DOHH2 (cell line): ENCODE results near the gene HSPA6.
A peak's percentile ranks its signal among the peaks of the same experiment; 100 is the strongest.
"Not testable (repeated sequence)": the region's sequence is repeated elsewhere in the genome, so short reads cannot be mapped to it uniquely, and the experiment has no call there.

Experiments used
- H3F3A ChIP-seq: fragments of 200-600 bp; sonication (generic), shearing (Covaris generic); 2 replicates; pipeline ENCODE4 v1.6.0; 2016; ENCODE audit warnings: antibody characterized with exemption, mild to moderate bottlenecking; ENCODE audit not compliant: control insufficient read depth, insufficient read depth
- H3K27ac ChIP-seq: fragments of 200-600 bp; sonication (generic); 2 replicates; pipeline ENCODE4 v1.5.1; 2014; ENCODE audit warnings: low read depth, mild to moderate bottlenecking, low read length, moderate library complexity
- H3K27me3 ChIP-seq: fragments of 200-600 bp; sonication (generic); 2 replicates; pipeline ENCODE4 v1.6.1; 2014; ENCODE audit warnings: mild to moderate bottlenecking, low read length, mixed read lengths; ENCODE audit not compliant: control insufficient read depth
- H3K36me3 ChIP-seq: fragments of 200-600 bp; sonication (generic); 2 replicates; pipeline ENCODE4 v1.6.1; 2014; ENCODE audit warnings: mild to moderate bottlenecking, low read length, moderate library complexity, mixed read lengths; ENCODE audit not compliant: control insufficient read depth
- H3K4me1 ChIP-seq: fragments of 200-600 bp; sonication (generic); 2 replicates; pipeline ENCODE4 v1.6.1; 2014; ENCODE audit warnings: mild to moderate bottlenecking, low read length, mixed read lengths; ENCODE audit not compliant: control insufficient read depth
- H3K4me2 ChIP-seq: fragments of 200-600 bp; sonication (generic); 2 replicates; pipeline ENCODE4 v1.6.0; 2014; ENCODE audit warnings: mild to moderate bottlenecking, low read length, moderate library complexity
- H3K4me3 ChIP-seq: fragments of 200-600 bp; sonication (generic); 2 replicates; pipeline ENCODE4 v1.5.1; 2014; ENCODE audit warnings: mild to moderate bottlenecking, low read length, mixed read lengths
- H3K79me2 ChIP-seq: fragments of 200-600 bp; sonication (generic); 2 replicates; pipeline ENCODE4 v1.6.1; 2014; ENCODE audit warnings: mild to moderate bottlenecking, low read length, mixed read lengths; ENCODE audit not compliant: control insufficient read depth
- H3K9me2 ChIP-seq: fragments of 200-600 bp; sonication (generic); replicated peaks from 2 replicates; pipeline ENCODE4 v1.6.1; 2014; ENCODE audit warnings: mild to moderate bottlenecking, low read length, mixed read lengths; ENCODE audit not compliant: control insufficient read depth
- H3K9me3 ChIP-seq: fragments of 200-600 bp; sonication (generic); 2 replicates; pipeline ENCODE4 v1.6.1; 2014; ENCODE audit warnings: antibody characterized with exemption, low read length, mixed read lengths; ENCODE audit not compliant: control insufficient read depth, insufficient read depth
- H4K20me1 ChIP-seq: fragments of 200-600 bp; sonication (generic); 2 replicates; pipeline ENCODE4 v1.6.0; 2014; ENCODE audit warnings: low read depth, mild to moderate bottlenecking, antibody characterized with exemption, low read length, moderate library complexity; ENCODE audit not compliant: control insufficient read depth, insufficient read depth
- EZH2phosphoT487 ChIP-seq: fragments of 200-600 bp; sonication (generic); IDR thresholded peaks from 2 replicates; pipeline ENCODE4 v1.6.1; 2017; ENCODE audit warnings: borderline replicate concordance, mild to moderate bottlenecking, antibody characterized with exemption, low read length, moderate library complexity, mixed read lengths
- TF ChIP-seq, protein P1 (sequence below): fragments of 200-600 bp; sonication (generic); IDR thresholded peaks from one replicate; pipeline ENCODE4 v1.5.1; 2014; ENCODE audit warnings: antibody characterized with exemption, mild to moderate bottlenecking, low read depth, low read length; ENCODE audit not compliant: poor library complexity, severe bottlenecking

HSPA6 gene

DNA sequence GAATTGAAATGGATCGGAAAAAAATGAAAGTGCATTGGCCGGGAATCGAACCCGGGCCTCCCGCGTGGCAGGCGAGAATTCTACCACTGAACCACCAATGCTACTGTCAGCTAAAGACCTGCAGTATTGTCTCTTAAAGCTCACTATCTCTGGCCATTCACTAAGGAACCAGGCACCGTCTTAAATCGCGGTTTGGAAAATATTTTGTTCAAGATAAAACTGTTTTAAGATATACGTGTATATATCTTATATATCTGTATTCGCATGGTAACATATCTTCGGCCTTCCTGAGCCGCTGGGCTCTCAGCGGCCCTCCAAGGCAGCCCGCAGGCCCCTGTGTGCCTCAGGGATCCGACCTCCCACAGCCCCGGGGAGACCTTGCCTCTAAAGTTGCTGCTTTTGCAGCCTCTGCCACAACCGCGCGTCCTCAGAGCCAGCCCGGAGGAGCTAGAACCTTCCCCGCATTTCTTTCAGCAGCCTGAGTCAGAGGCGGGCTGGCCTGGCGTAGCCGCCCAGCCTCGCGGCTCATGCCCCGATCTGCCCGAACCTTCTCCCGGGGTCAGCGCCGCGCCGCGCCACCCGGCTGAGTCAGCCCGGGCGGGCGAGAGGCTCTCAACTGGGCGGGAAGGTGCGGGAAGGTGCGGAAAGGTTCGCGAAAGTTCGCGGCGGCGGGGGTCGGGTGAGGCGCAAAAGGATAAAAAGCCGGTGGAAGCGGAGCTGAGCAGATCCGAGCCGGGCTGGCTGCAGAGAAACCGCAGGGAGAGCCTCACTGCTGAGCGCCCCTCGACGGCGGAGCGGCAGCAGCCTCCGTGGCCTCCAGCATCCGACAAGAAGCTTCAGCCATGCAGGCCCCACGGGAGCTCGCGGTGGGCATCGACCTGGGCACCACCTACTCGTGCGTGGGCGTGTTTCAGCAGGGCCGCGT, at the start of gene HSPA6:
Gene HSPA6 (plus strand): TSS at position 724 of the 925 bp plus-strand sequence. CDS start 119 bp downstream, at position 843.
- not testable (repeated sequence) for H3F3A ChIP-seq, H3K79me2 ChIP-seq, H3K27me3 ChIP-seq, H3K36me3 ChIP-seq, H3K27ac ChIP-seq, H3K9me3 ChIP-seq, H3K4me1 ChIP-seq, H4K20me1 ChIP-seq, H3K9me2 ChIP-seq
- peak within 1 kb of the TSS; percentile 71 for H3K4me2 ChIP-seq
- peak within 1 kb of the TSS; percentile 87 for H3K4me3 ChIP-seq

DNA sequence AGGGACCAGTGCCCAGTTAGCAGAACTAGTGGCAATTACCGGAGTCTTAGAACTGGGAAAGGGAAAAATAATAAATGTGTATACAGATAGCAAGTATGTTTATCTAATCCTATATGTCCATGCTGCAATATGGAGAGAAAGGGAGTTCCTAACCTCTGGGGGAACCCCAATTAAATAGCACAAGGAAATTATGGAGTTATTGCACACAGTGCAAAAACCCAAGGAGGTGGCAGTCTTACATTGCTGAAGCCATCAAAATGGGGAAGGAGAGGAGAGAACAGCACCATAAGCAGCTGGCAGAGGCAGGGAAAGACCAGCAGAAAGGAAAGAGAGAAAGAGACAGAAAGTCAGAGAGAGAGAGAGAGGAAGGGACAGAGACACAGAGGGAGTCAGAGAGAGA, 46.6 kb upstream of the HSPA6 start:
- H3K36me3 ChIP-seq, H3K9me2 ChIP-seq, H3K4me2 ChIP-seq, H3K79me2 ChIP-seq, H3K27ac ChIP-seq, H3K4me3 ChIP-seq, H3K4me1 ChIP-seq, H4K20me1 ChIP-seq, H3F3A ChIP-seq, H3K9me3 ChIP-seq: not testable (repeated sequence)
- H3K27me3 ChIP-seq = peaks cover 14% of the 10 kb centered on the region

DNA sequence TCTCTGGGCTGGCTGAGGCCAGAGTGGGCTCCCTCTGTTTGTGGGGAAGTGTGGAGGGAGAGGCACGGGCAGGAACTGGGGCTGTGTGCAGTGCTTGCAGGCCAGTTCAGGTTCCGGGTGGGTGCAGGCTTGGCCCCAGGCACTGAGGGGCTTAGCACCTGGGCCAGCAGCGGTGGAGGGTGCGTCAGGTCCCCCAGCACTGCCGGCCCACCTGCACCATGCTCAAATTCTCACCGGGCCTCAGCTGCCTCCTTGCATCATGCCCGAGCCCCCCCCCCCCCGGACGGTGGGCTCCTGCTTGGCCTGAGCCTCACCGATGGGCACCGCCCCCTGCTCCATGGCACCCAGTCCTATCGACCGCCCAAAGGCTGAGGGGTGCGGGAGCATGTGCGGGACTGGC, 45.4 kb upstream of the HSPA6 start:
- Histone ChIP-seq H3K4me1 (no peaks in the 10 kb centered on the region), H3K36me3 (no peaks in the 10 kb centered on the region), H3K27me3 (peaks cover 7% of the 10 kb centered on the region), H3F3A (no peaks in the 10 kb centered on the region), H3K4me3 (no peak overlapping the region), H3K9me2 (no peaks in the 10 kb centered on the region), H4K20me1 (no peaks in the 10 kb centered on the region), H3K9me3 (no peaks in the 10 kb centered on the region), H3K27ac (no peak overlapping the region), H3K79me2 (no peaks in the 10 kb centered on the region), H3K4me2 (no peak overlapping the region)
- TF ChIP-seq EZH2phosphoT487 = no peak
- TF ChIP-seq, protein P1, sequence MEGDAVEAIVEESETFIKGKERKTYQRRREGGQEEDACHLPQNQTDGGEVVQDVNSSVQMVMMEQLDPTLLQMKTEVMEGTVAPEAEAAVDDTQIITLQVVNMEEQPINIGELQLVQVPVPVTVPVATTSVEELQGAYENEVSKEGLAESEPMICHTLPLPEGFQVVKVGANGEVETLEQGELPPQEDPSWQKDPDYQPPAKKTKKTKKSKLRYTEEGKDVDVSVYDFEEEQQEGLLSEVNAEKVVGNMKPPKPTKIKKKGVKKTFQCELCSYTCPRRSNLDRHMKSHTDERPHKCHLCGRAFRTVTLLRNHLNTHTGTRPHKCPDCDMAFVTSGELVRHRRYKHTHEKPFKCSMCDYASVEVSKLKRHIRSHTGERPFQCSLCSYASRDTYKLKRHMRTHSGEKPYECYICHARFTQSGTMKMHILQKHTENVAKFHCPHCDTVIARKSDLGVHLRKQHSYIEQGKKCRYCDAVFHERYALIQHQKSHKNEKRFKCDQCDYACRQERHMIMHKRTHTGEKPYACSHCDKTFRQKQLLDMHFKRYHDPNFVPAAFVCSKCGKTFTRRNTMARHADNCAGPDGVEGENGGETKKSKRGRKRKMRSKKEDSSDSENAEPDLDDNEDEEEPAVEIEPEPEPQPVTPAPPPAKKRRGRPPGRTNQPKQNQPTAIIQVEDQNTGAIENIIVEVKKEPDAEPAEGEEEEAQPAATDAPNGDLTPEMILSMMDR = no peak

DNA sequence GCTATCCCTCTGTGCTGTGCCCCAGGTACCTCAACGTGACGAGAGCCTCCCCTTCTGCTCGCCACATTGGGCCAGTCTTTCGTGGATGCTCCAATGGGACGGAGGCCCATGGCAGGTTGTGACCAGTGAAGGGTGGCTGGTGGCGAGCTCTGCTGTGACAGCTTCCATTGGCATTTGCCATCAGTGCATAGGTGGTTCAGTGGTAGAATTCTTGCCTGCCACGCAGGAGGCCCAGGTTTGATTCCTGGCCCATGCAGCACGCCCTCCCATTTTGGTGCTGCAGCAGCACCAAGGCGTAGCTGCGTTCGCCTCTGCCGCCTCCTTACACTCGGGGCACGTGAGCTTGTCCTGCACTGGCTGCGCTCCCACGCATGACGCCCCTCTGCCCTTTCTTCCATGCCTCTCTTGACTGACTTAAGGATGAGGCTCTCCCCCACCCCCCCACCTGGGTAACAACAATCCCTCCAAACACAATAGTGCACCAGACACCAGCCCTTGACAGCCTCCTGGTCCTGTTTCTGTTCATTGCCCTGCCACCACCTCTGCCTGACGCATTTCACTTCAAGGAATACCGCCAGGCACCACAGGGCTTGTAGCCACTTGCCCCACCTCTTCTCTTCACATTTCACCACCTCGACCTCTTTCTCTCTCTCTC, 43.8 kb upstream of the HSPA6 start:
- no peak for TF ChIP-seq EZH2phosphoT487
- TF ChIP-seq, protein P1 = no peak

More for the DNA sequence above, 43.8 kb upstream of the HSPA6 start:
- Histone ChIP-seq H3K9me3 (no peaks in the 10 kb centered on the region), H3K27ac (no peak overlapping the region), H3K4me3 (no peak overlapping the region), H4K20me1 (no peaks in the 10 kb centered on the region), H3K4me2 (no peak overlapping the region), H3K9me2 (no peaks in the 10 kb centered on the region), H3K36me3 (no peaks in the 10 kb centered on the region), H3K4me1 (no peaks in the 10 kb centered on the region), H3F3A (no peaks in the 10 kb centered on the region), H3K27me3 (peaks cover 7% of the 10 kb centered on the region), H3K79me2 (no peaks in the 10 kb centered on the region)
